Activated T-helper 1 cell treated with Interleukin-2 at 50 U/mL for 16 hours (primary cell): Measurements from ENCODE around the gene ZNF701.
"Not testable (repeated sequence)": the region's sequence is repeated elsewhere in the genome, so short reads cannot be mapped to it uniquely, and the experiment has no call there.

ENCODE experiments used
- DNase-seq: peaks from one replicate; pipeline ENCODE4 v3.0.0-alpha.2; 2020; ENCODE audit warnings: low read depth

Gene ZNF701

DNA sequence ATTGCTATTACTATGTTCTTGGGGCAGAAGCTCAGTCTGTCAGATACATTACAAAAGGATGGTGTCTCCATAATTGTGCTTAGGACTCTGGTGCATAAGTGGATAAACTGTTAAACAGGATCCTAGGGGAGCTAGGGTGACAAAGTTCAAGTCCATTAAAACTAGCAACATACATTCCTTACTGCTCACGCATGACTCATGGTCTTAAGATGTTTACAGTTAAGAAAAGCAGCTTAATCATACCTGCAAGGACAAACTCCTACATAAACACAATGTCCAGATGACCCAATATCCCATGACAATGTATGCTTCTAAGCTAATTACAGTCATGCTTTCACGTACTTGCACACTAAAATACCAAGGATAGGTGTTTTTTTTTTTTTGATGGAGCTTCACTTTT lies 3.5 kb upstream of the ZNF701 start:
- no peak for DNase-seq

DNA sequence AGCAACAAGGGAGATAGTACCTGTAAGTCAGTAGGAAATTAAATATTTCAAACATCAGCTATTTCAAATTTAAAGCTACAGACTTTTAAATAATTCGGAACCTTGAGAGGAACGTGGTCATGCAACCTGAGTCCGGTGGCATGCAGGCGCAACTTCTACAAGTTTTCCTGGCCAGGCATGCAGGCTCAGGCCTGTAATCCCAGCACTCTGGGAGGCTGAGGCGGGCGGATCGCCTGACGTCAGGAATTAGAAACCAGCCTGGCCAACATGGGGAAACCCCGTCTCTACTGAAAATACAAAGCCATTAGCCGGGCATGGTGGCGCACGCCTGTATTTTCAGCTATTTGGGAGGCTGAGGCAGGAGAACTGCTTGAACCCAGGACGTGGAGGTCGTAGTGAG lies 2.2 kb upstream of the ZNF701 start:
- no peak for DNase-seq

DNA sequence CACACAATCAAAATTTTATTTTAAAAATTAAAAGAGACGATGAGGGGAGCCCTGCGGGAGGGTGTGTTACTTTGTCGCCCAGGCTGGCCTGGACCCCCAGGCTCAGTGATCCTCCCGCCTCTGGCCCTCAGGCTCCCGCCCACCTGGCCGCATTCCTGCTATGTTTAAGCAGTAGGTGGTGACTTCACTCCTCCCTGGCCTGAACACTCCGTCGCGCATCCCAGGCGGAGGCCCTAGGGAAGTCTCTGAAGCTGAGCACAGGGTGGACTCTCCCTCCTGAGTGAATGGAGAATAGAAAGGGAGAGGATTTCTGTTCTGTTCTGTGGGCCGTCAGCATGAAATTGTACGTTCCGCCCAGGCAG lies 468 bp upstream of the ZNF701 start:
- DNase-seq = not testable (repeated sequence)

DNA sequence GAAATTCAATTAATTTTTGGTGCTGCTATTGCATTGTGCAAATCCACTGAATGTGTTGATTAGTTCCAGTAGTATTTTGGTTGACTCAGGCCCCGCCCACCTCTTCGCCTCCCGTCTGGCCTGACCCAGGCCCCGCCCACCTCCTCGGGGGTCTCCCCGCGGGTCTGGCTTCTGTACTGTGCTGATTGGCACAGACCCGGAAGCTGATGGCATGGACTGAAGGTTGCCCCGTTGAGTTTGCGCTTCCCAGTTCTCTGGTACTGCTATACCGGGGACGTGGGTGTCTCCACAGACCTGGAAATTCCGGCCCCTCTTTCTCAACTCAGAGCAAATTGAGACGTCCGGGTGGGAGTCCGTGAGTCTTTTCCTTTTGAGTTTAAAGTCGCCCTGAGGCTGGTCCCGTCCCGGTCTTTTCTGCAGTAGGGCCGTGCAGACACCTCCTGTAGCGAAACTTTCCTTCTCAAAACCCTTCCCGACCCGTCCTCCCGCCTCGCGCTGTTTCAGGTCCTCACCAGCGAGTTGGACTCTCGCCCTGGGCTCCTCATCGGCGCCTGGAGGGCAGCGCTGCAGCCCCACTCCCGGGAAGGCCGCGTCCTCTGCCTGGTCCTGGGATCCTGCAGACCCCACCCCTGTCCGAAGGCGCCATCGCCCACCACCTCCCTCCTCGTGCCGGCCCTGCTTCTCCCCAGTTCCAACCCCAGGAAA lies 14.8 kb downstream of the ZNF701 start:
- DNase-seq = no peak

DNA sequence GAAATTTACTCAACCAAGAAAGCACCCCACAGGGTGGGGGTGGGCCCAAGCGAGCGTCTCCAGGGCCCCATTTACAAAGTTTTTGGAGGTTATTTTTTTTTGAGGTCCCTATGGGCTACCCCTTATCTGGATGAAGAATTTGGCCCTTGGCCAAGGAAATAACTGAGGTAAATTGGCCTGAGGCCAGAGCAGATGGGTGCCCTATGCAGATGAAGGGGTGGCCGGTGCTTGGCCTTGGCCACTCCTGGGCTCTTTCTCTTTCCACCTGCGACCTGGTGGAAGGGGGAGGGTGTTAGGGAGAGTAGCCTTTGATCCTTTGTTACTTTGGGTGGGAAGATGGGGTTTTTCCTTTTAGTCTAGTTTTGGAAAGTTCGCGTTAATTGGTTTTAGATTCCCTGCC lies 15.5 kb downstream of the ZNF701 start:
- no peak for DNase-seq

DNA sequence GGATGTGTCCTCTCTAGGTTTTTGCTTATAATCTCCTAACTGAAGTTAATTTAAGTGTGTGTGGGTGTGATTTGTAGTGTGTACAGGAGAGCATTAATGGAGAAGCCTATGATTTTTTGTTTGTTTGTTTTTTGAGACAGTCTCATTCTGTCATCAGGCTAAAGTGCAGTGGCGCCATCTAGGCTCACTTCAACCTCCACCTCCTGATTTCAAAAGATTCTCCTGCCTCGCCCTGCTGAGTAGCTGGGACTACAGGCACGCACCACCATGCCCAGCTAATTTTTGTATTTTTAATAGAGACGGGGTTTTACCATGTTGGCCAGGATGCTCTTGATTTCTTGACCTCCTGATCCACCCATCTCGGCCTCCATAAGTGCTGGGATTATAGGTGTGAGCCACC lies 20.6 kb downstream of the ZNF701 start:
- DNase-seq = no peak

DNA sequence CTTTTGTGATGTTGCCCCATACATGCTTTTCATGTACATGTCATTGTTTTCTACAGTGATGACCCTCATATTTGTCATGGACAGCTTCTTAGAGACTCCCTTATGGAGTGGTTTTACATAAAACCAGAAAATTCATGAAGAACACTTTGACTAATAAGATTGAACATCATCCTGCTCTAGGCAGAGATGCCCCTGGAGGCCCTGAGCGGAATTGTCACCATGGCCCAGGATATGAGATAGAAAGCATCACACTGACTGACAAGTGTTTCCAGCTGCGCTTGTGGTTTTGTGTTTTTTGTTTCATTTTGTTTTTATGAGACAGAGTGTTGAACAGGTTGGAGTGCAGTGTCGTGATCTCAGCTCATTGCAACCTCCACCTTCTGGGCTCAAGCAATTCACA lies 22.2 kb downstream of the ZNF701 start:
- DNase-seq = no peak

DNA sequence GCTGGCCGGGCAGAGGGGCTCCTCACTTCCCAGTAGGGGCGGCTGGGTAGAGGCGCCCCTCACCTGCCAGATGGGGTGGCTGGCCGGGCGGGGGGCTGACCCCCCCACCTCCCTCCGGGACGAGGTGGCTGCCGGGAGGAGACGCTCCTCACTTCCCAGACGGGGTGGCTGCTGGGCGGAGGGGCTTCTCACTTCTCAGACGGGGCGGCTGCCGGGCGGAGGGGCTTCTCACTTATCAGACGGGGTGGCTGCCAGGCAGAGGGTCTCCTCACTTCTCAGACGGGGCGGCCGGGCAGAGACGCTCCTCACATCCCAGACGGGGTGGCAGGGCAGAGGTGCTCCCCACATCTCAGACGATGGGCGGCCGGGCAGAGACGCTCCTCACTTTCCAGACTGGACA lies 23.4 kb downstream of the ZNF701 start:
- DNase-seq = not testable (repeated sequence)

DNA sequence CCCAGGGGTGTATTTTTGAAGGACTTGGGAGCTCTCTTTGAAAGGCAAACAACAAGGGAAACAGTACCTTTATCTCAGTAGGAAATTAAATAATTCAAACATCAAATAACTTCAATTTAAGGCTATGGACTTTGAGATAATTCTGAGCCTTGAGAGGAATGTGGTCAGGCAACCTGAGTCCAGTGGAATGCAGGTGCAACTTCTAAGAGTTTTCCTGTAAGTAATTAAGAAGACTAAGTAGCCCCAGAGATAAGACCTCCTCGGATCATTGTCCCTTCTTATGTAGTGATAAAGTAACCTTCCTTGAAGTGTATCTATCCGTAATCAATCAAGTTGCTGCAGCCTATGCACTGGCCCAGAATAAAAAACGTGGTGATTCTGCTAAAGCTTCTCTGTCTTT lies 29.2 kb downstream of the ZNF701 start:
- no peak for DNase-seq

DNA sequence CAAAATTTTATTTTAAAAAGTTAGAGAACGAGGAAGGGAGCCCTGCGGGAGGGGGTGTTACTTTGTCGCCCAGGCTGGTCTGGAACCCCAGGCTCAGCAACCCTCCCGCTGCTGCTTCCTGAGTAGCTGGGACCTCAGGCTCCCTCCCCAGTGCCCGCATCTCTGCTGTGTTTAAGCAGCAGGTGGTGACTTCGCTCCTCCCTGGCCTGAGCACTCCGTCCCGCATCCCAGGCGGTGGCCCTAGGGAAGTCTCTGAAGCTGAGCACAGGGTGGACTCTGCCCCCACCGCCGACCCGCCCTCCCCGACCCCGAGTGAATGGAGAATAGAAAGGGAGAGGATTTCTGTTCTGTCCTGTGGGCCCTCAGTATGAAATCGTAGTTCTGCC lies 30.5 kb downstream of the ZNF701 start:
- DNase-seq = peak; percentile 2

DNA sequence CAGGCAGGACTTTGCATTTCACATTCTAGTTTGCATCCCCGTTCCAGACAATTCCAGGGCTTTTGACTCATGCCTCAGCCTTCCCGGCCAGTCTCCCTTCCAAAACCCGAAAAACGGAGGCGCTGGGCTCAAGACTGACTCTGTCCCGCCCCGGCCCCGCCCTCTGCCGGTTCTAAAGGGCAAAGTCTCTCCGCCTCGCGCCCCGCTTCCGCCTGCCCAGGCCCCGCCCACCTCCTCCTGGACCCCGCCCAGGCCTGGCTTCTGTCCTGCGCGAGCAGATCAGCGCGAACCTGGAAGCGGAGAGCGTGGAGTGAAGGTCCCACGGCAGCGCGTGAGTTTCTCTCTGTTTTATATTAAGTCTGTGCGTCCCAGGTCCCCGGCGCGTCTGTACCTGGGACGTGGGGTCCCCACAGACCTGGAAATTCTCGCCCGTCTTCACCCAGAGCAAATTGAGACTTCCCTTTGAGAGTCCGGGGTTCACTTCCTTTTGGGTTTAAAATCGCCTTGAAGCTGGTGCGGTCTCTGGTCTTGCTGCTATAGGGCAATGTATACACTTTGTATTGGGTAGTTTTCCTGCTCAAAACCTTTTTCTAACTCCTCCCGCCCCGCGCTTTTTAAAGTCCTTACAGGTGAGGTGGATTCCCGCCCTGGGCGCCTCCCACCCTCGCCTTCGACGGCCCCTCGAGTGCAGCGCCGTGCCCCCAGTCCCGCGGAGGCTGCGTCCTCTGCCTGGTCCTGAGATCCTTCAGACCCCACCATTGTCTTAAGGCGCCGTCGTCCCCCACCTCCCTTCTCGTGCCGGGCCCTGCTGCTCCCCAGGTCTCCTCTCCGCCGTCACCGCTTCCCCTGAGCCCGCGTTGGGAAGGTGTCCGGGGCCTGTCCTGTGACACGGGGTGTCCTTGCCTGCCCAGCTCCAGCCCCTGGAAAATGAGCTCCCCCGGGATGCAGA lies 31.2 kb downstream of the ZNF701 start:
- peak; percentile 89 for DNase-seq

DNA sequence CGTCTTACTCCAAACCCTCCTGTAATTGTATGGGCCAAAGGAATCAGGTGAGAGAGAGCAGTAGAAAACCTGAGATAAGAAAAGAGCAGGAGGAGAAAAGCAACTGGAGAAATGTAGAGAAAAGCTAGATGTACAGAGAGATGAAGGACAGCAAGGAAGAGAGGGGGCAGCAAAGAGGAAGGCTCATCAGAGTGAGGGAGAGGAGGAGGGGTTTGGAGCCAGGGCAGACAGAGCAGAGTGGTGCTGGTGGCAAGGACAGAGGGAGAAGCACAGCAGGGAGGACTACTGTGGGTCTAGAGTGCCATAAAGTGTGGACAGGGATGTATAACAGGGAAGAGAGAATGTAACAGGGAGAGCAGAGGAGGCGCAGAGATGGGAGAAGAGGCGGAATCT lies 31.9 kb downstream of the ZNF701 start:
- not testable (repeated sequence) for DNase-seq

DNA sequence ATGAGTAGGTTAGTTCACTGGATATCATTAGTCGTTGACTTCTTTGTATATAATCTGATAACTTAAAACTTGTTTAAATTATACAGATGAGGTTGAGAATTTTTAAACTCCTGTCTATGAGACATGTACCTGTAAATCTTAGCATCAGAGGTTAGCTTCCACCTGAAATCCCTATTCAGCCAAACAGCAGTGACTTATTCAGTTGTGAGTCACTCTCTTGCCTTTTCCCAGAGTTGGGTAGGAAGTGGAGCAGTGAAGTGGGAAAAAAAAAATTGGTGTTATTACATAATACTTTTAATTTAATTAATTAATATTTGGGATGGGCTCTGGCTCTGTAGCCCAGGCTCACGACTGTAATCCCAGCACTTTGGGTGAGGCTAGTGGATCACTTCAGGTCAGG lies 32.9 kb downstream of the ZNF701 start:
- no peak for DNase-seq

DNA sequence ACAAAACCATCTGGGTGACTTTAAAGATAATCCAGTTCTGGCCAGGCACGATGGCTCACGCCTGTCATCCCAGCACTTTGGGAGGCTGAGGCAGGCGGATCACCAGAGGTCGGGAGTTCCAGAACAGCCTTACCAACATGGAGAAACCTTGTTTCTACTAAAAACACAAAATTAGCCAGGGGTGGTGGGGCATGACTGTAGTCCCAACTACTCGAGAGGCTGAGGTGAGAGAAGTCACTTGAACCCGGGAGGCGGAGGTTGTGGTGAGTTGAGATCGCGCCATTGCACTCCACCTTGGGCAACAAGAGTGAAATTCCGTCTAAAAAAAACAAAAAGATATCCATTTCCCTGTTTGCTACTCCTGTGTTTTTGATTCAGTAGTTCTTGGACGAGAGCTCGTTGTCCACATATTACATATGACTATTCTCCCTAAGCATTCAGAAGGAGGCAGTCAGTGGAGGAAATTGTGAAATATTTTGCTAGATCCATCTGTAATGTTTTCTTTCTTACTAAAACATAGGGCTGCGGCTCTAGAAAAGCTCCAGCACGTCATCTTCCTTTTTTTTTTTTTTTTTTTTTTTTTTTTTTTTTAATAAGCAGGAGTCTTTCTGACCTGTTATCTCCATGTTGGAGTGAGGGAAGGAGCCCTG lies 33.6 kb downstream of the ZNF701 start:
- no peak for DNase-seq

DNA sequence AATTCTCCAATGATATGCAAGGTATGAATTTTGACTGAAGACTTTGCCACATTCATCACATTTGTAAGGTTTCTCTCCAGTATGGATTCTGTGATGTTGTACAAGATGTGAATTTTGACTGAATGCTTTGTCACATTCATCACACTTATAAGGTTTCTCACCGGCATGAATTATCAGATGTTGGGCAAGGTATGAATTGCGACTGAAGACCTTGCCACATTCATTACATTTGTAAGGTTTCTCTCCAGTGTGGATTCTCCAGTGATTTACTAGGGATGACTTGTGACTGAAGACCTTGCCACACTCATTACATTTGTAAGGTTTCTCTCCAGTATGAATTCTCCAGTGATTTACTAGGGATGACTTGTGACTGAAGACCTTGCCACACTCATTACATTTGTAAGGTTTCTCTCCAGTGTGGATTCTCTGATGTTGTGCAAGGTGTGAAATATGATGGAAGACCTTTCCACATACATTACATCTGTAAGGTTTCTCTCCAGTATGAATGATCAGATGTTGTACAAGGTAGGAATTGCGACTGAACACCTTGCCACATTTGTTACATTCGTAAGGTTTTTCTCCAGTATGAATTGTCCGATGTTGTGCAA lies 43.3 kb downstream of the ZNF701 start:
- DNase-seq = no peak

DNA sequence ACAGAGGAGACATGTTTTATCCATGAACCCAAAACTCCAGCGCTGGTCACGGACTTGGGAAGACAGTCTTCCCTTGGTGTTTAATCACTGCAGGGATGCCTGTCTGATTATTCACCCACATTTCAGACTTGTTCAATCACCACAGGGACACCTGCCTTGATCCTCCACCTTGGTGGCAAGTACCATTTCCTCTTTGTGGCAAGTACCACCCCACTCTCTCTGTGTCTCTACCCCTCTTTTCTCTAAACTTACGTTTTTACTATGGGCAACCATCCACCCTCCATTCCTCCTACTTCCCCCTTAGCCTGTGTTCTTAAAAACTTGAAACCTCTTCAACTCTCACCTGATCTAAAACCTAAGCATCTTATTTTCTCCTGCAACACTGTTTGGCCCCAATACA lies 51.3 kb downstream of the ZNF701 start:
- no peak for DNase-seq

DNA sequence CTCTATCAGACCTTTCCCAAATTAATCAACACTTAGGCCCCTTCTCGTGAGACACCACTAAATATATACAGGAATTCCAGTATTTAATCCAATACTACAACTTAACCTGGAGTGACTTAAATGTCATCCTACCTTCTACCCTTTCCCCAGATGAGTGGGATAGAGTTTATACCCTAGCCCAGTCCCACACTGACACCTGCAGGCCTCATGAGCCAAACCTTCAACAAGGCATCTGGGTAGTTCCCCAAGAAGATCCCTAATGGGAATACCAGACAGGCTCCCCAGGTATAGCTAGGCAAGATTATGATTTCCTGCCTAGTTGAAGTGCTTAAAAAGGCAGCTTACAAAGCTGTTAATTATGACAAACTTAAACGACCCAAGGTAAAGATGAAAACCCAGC lies 52.2 kb downstream of the ZNF701 start:
- no peak for DNase-seq

DNA sequence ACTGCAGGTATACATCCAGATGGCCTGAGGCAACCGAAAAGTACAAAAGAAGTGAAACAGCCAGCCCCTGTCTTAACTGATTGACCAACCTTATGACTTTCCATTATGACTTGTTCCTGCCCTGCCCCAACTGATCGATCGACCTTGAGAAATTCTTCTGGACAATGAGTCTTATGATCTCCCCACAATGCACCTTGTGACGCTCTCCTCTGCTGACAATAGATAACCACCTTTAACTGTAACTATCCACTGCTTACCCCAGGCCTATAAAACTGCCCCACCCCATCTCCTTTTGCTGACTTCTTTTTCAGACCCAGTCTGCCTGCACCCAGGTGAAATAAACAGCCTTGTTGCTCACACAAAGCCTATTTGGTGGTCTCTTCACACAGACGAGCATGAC lies 56.8 kb downstream of the ZNF701 start:
- DNase-seq = no peak

DNA sequence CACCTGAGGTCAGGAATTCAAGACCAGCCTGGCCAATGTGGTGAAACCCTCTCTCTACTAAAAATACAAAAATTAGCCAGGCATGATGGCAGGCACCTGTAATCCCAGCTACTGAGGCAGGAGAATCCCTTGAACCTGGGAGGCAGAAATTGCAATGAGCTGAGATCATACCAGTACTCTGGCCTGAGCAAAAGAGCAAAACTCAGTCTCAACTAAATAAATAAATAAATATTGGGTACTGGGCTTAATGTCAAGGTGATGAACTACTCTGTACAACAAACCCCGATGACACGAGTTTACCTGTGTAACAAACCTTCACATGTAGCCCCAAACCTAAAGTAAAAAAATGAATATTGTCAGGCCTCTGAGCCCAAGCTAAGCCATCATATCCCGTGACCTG lies 57.4 kb downstream of the ZNF701 start:
- DNase-seq = not testable (repeated sequence)

DNA sequence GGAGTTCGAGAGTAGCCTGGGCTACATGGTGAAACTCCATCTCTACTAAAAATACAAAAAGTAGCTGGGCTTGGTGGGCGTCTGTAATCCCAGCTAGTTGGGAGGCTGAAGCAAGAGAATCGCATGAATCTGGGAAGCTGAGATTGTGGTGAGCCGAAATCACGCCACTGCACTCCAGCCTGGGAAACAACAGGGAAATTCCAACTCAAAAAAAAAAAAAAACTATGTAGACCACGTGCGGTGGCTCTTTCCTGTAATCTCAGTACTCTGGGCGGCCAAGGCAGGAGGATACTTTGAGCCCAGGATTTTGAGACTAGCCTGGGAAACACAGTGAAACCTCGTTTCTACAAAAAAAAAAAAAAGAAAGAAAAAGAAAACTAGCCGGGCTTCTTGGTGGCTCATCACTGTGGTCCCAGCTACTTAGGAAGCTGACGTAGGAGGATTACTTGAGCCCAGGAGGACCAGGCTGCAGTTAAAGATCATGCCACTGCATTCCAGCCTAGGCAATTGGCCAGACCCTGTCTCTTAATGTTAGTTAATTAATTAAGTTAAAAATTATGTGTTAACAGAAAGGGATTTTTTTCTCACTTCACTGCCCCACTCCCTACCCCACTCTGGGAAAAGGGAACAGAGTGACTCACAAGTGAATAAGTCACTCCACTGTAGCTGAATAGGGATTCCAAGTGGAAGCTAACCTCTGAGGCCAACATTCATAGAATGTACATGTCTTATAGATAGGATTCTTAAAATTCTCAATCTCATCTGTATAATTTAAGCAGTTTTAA lies 65.9 kb downstream of the ZNF701 start:
- DNase-seq = no peak
